Measurements from ENCODE around the gene PHKG1. TPM values are rescaled to one million over a fixed set of nuclear protein-coding genes. Genes with fewer than 3 reads are reported as not detected.

PHKG1 gene
- polyA plus RNA-seq, 3 donors, result 1.1 TPM; not detected in 2

- H3K27ac ChIP-seq (ENCODE audit: low read depth in 1 of 2, low read length in 2 of 2), result no peak overlapping the region
- H3K4me1 ChIP-seq (ENCODE audit: control insufficient read depth in 1 of 2, insufficient read depth in 2 of 2, low read length in 2 of 2), result no peaks in the 10 kb centered on the region
- Mint-ChIP-seq H3K36me3 (peaks cover 10 to 24% of the 10 kb centered on the region in 2 donors), H3K27ac (peak overlapping the region in 1 of 7 donors; percentile 74), H3K4me1 (no peaks in the 10 kb centered on the region), H3K27me3 (ENCODE audit: low read depth in 3 of 3) (peaks cover 0 to 3% (median 0%) of the 10 kb centered on the region in 3 donors), H3K9me3 (peaks cover 0 to 3% (median 0%) of the 10 kb centered on the region in 7 donors), H3K4me3 (no peak overlapping the region)
- H3K4me3 ChIP-seq (replicated peaks in 1 of 3; ENCODE audit: low read depth in 2 of 3, low read length in 3 of 3), result no peak overlapping the region
- no peak overlapping the region for H3K4me2 ChIP-seq (replicated peaks; ENCODE audit: extremely low read depth, low read length, poor library complexity, severe bottlenecking)
- peaks cover 2 to 9% of the 10 kb centered on the region in 2 donors for H3K36me3 ChIP-seq (replicated peaks in 1 of 2; ENCODE audit: control insufficient read depth in 1 of 2, insufficient read depth in 2 of 2, low read length in 2 of 2)
- intact Hi-C loops (cut with micrococcal nuclease), result no loop called here
- WGBS (ENCODE audit: insufficient coverage), result 96% methylated on average over 4 of the region's 7 CpGs
- no peak overlapping the region for H2AFZ ChIP-seq (ENCODE audit: insufficient read depth, low read depth, low read length, poor library complexity, severe bottlenecking)
- no peak for DNase-seq
- H3K79me2 ChIP-seq (ENCODE audit: insufficient read depth, low read length), result no peaks in the 10 kb centered on the region
- H4K20me1 ChIP-seq (ENCODE audit: insufficient read depth, low read length), result no peaks in the 10 kb centered on the region
- no peaks in the 10 kb centered on the region for H3K9me3 ChIP-seq (replicated peaks in 1 of 2; ENCODE audit: control insufficient read depth in 1 of 2, insufficient read depth in 1 of 2, low read length in 2 of 2)
- no peak for TF ChIP-seq CTCF (IDR thresholded peaks at IDR 0.05)
- H3K9ac ChIP-seq (ENCODE audit: insufficient read depth, low read length, poor library complexity, severe bottlenecking), result no peak overlapping the region
- no peaks in the 10 kb centered on the region for H3K27me3 ChIP-seq (ENCODE audit: control insufficient read depth in 2 of 2, insufficient read depth in 2 of 2, low read length in 2 of 2)
Observed at GRCh38 chr7:56086761-56087160, 6.0 kb downstream of the PHKG1 start.

- no peak overlapping the region for H3K4me2 ChIP-seq (replicated peaks; ENCODE audit: extremely low read depth, low read length, poor library complexity, severe bottlenecking)
- H3K79me2 ChIP-seq (ENCODE audit: insufficient read depth, low read length), result no peaks in the 10 kb centered on the region
- no peaks in the 10 kb centered on the region for H3K4me1 ChIP-seq (ENCODE audit: control insufficient read depth in 1 of 2, insufficient read depth in 2 of 2, low read length in 2 of 2)
- H3K4me3 ChIP-seq (replicated peaks in 1 of 3; ENCODE audit: low read depth in 2 of 3, low read length in 3 of 3), result no peak overlapping the region
- no peak for DNase-seq
- no peak for TF ChIP-seq CTCF (IDR thresholded peaks at IDR 0.05)
- no peaks in the 10 kb centered on the region for H4K20me1 ChIP-seq (ENCODE audit: insufficient read depth, low read length)
- intact Hi-C loops (cut with micrococcal nuclease), result no loop called here
- H2AFZ ChIP-seq (ENCODE audit: insufficient read depth, low read depth, low read length, poor library complexity, severe bottlenecking), result no peak overlapping the region
- no peaks in the 10 kb centered on the region for H3K27me3 Mint-ChIP-seq (ENCODE audit: low read depth in 3 of 3)
- no peak overlapping the region for H3K27ac Mint-ChIP-seq
- no peaks in the 10 kb centered on the region for H3K9me3 ChIP-seq (replicated peaks in 1 of 2; ENCODE audit: control insufficient read depth in 1 of 2, insufficient read depth in 1 of 2, low read length in 2 of 2)
- H3K27me3 ChIP-seq (ENCODE audit: control insufficient read depth in 2 of 2, insufficient read depth in 2 of 2, low read length in 2 of 2), result no peaks in the 10 kb centered on the region
- no peaks in the 10 kb centered on the region for H3K4me1 Mint-ChIP-seq
- H3K36me3 ChIP-seq (replicated peaks in 1 of 2; ENCODE audit: control insufficient read depth in 1 of 2, insufficient read depth in 2 of 2, low read length in 2 of 2), result peaks cover 5 to 30% of the 10 kb centered on the region in 2 donors
- no peak overlapping the region for H3K9ac ChIP-seq (ENCODE audit: insufficient read depth, low read length, poor library complexity, severe bottlenecking)
- H3K36me3 Mint-ChIP-seq, result peaks cover 22 to 51% of the 10 kb centered on the region in 2 donors
- WGBS (ENCODE audit: insufficient coverage), result 91% methylated on average over 8 of the region's 13 CpGs
- peaks cover 0 to 2% (median 0%) of the 10 kb centered on the region in 7 donors for H3K9me3 Mint-ChIP-seq
- no peak overlapping the region for H3K4me3 Mint-ChIP-seq
- H3K27ac ChIP-seq (ENCODE audit: low read depth in 1 of 2, low read length in 2 of 2), result no peak overlapping the region
Observed at GRCh38 chr7:56083150-56083785, 9.5 kb downstream of the PHKG1 start.

Measured in CD14-positive monocyte (primary cell).